HG02798 (cell line): ENCODE data around the gene SLC2A1.
A peak's percentile ranks its signal among the peaks of the same experiment; 100 is the strongest.

Experiments
- ATAC-seq: cut with Tn5 transposase; IDR thresholded peaks from one replicate; pipeline ENCODE4 v1.9.1; 2021; ENCODE audit warnings: mild to moderate bottlenecking; ENCODE audit not compliant: unreplicated experiment, poor library complexity

SLC2A1 gene

GRCh38 chr1:42958488-42959319, at the start of gene SLC2A1:
Gene SLC2A1 (minus strand): TSS chr1:42958868. CDS start chr1:42958651, 217 bp downstream.
- peak; percentile 85 for ATAC-seq

- no peak for ATAC-seq
These were observed 48.9 kb upstream of the SLC2A1 start for GRCh38 chr1:43007377-43008114.

GRCh38 chr1:43005460-43006361, 47.0 kb upstream of the SLC2A1 start:
- no peak for ATAC-seq

GRCh38 chr1:43004587-43005459, 46.2 kb upstream of the SLC2A1 start:
- no peak for ATAC-seq

GRCh38 chr1:43002766-43003165, 44.1 kb upstream of the SLC2A1 start:
- ATAC-seq: no peak

- ATAC-seq: no peak
These were observed 43.4 kb upstream of the SLC2A1 start for GRCh38 chr1:43002116-43002515.

GRCh38 chr1:43001434-43001833, 42.8 kb upstream of the SLC2A1 start:
- no peak for ATAC-seq

GRCh38 chr1:43000271-43000670, 41.6 kb upstream of the SLC2A1 start:
- ATAC-seq: no peak

GRCh38 chr1:42999308-42999707, 40.6 kb upstream of the SLC2A1 start:
- no peak for ATAC-seq

GRCh38 chr1:42998386-42998785, 39.7 kb upstream of the SLC2A1 start:
- ATAC-seq: no peak

GRCh38 chr1:42996384-42996970, 37.8 kb upstream of the SLC2A1 start:
- no peak for ATAC-seq

GRCh38 chr1:42993502-42994136, 35.0 kb upstream of the SLC2A1 start:
- ATAC-seq: no peak

- ATAC-seq: no peak
These were observed 33.4 kb upstream of the SLC2A1 start for GRCh38 chr1:42992054-42992571.

GRCh38 chr1:42990757-42991346, 32.2 kb upstream of the SLC2A1 start:
- ATAC-seq: no peak

- no peak for ATAC-seq
These were observed 25.0 kb upstream of the SLC2A1 start for GRCh38 chr1:42983693-42984092.

- no peak for ATAC-seq
These were observed 24.6 kb upstream of the SLC2A1 start for GRCh38 chr1:42983253-42983652.

GRCh38 chr1:42982641-42983040, 24.0 kb upstream of the SLC2A1 start:
- no peak for ATAC-seq

GRCh38 chr1:42981871-42982270, 23.2 kb upstream of the SLC2A1 start:
- ATAC-seq: no peak
